Esophagus mucosa (tissue), 1 donor: ENCODE results near the gene DGKI. TPM values are rescaled to one million over a fixed set of nuclear protein-coding genes. Genes with fewer than 3 reads are reported as not detected.
"Not testable (repeated sequence)": the region's sequence is repeated elsewhere in the genome, so short reads cannot be mapped to it uniquely, and the experiment has no call there.

Source experiments
- ATAC-seq: fragments of 200-7000 bp; cut with Tn5 transposase; one replicate; pipeline ENCODE4 v1.9.1; 2020
- total RNA-seq: library from RNA; stranded (reverse); gene quantifications from one replicate; pipeline ENCODE4 v1.2.4, GENCODE V29; 2023
- donor health status: DM: yes; HTN: yes; CAD: no.

The DGKI gene
- total RNA-seq, 1 donor from 2014 or later: 0.20 TPM

DNA sequence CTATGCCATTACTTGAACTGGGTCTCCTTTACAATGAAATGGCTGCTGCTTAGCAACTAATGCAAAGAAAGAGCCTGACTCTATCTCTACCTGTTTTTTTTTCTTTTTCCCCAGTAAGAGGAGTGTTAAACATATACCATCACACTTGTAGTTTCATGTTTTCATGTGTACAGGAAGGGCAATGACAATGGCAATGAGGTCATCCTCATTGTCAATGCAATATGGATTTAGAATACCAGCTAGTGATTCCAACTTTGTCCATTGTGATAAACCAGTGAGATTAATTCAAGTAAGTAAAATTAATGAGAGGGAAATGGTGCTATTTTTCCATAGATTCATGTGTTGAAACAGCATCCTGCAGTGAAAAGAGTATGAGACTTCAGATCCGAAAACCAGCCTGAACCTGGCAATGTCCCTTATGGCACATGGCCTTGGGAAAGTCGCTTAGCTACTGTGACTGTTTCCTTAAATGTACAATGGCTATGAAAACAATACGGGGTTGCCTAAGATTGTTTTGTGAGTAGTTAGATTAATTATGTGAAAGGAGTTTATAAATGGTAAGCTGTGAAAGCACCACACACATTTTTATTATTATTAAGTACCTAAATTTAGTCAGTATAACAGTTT, 11.2 kb downstream of the DGKI start:
- no peak for ATAC-seq

DNA sequence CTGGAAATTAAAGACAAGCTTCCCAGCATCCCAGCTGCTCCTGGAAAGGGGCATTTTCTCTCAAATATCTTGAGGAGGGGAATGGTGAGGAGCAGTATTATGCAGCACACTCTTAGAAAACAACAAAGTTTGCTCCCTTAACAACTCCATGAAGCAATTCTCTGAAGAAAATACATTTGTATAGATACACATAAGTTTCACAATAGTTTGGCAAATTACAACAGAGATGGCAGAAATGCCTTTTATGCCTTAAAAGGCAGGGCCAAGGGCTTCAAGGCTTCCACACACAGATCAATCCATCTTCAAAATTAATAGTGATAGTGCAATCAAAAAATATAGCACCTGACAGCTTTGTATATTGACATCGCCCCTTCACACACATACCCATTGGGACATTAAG, 12.2 kb downstream of the DGKI start:
- no peak for ATAC-seq

- not testable (repeated sequence) for ATAC-seq
Measured at GRCh38 chr7:137832990-137833389, 13.8 kb downstream of the DGKI start.

GRCh38 chr7:137832382-137832781, 14.4 kb downstream of the DGKI start:
- no peak for ATAC-seq

GRCh38 chr7:137831555-137831954, 15.2 kb downstream of the DGKI start:
- ATAC-seq: not testable (repeated sequence)

DNA sequence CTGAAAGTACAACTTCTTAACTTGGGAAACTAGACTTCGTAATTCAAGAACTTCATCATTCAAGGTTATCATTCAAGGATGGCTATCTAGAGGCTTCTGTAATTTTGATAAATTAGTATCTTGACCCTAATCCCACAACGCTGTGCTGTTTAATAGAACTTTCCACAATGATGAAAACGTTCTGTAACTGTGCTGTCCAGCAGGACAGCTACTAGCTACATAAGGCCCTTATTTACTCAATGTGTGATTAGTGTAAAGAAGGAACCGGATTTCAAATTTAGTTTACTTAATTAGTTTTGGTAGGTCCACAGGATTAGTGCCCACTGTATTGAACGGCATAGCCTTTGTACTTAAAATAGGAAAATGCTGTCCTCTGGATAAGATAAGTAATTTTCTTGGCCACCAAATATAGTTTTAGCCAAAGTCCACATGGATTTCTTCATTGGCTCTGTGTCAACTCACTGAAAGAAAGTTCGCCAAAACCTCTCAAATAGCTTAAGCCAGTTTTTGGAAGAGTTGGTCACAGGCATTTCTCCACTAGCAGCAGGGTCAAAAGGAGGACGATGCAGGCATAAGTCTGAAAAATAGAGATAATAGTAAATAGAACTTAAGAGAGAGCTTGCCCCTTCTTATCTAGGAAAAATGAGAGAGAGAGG, 17.3 kb downstream of the DGKI start:
- no peak for ATAC-seq

- ATAC-seq: no peak
Measured at GRCh38 chr7:137828456-137828855, 18.3 kb downstream of the DGKI start.

DNA sequence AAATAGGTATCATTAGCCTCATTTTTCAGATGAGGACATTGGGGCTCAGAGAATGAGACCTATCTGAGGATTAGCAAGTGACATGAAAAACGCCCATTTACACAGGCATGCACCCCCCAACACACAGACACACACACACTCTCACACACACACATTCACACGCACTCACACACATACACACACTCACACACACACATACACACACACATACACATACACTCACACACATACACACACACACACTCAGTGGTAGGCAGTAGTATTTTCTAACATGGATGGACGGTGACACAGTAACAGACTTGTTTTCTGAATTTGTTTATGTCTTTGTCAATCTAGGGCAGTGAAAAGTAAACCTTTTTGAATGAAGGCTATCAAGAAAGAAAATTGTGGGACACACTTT, 21.3 kb downstream of the DGKI start:
- ATAC-seq: no peak

- ATAC-seq: no peak
Measured at GRCh38 chr7:137820677-137821420, 25.9 kb downstream of the DGKI start.

- ATAC-seq: no peak
Measured at GRCh38 chr7:137820156-137820555, 26.6 kb downstream of the DGKI start.

- no peak for ATAC-seq
Measured at GRCh38 chr7:137818036-137818435, 28.7 kb downstream of the DGKI start.

GRCh38 chr7:137816696-137817320, 30.0 kb downstream of the DGKI start:
- no peak for ATAC-seq

DNA sequence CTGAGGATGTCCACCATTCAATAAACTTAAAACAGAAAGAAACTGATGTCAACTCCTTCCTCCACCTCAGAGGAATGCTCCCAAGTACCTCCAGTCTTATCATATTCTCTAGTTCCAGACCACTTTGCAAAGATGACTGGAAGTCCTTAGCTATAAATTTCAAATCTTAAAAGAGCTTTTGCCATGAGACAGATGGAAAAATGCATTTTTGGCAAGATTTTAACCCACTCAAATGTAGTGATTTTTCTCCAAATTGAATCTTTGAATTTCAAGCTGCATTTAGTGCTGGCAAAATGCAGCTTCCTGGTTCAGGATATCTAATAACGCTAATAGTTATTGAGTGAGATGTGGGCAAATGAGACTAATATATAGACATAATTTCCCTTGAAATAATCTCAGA, 33.2 kb downstream of the DGKI start:
- no peak for ATAC-seq

DNA sequence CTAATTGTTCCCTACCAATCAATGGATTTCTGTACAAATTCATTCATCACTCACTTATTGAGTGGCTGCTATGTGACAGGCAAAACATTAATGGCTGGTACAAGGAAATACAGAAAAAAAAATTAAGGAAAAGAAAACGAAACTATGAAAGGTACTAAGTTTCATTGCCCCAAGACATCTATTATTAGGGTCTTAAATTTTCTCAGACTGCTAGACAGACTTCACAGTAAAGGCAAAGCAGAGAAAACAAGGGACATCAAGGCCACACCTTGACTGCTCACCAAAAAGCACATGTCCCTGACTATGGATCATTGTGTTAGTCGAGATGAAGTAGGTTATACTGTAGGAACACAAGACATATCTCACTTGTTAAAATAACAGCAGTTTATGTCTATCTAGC, 36.5 kb downstream of the DGKI start:
- no peak for ATAC-seq

GRCh38 chr7:137804836-137805235, 41.9 kb downstream of the DGKI start:
- no peak for ATAC-seq

- no peak for ATAC-seq
Measured at GRCh38 chr7:137801491-137801890, 45.3 kb downstream of the DGKI start.

DNA sequence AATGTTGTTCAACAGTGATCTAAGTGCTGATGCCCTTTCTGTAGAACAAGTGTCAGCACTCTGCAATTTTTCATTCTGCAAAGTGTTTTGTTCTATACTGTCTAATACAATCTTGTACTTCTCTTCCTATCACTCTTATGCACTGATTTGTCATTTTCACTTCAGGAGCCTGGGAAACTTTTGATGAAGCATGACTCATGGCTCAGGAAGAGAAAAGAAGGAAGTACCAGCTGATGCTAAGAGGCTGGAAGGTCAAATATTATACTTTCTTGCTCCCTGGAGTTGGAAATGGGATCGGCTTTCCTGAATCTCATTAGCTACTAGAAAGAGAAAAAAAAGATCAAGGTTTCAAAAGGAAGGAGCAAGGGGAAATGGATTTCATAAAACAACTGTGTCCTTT, 45.8 kb downstream of the DGKI start:
- ATAC-seq: no peak

DNA sequence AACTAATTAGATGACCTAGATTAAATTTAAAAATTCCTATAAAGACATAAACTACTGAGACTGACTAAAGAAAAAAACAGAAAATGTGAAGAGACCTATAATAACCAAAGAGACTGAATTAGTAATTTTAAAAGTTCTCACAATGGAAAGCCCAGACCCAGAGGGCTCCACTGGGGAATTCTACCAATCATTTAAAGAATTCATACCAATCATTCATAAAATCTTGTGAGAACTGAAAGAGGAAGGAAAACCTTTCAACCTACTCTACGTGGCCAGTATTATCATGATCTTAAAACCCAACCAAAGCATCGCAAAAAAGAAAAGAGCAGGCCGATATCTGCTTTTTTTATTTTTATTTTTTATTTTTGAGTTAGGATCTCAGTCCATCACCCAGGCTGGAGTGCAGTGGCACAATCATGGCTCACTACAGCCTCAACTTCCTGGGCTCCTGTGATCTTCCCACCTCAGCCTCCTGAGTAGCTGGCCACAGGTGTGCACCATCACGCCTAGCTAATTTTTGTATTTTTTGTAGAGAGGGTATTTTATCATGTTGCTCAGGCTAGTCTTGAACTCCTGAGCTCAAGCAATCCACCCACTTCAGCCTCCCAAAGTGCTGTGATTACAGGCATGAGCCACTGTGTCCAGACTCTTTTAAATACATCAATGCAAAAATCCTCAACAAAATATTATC, 48.6 kb downstream of the DGKI start:
- ATAC-seq: no peak

DNA sequence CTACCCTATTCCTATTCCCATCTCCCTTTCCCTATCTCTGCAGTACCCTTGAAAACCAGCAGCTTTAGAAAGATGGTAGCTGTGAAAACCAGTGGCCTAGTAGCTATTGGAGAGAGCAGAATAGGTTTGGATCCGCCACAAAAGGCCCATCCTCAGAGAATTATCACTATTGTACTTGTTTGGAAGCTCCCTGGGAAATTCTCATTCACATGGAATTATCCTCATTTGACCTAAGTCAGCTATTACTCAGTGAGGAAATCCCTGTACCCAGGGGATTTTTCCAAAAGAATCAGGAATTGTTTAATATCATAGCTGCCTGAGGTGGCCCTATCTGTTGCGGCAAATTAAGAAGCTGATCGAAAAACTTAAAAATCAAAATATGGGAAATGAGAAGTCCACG, 51.6 kb downstream of the DGKI start:
- no peak for ATAC-seq

DNA sequence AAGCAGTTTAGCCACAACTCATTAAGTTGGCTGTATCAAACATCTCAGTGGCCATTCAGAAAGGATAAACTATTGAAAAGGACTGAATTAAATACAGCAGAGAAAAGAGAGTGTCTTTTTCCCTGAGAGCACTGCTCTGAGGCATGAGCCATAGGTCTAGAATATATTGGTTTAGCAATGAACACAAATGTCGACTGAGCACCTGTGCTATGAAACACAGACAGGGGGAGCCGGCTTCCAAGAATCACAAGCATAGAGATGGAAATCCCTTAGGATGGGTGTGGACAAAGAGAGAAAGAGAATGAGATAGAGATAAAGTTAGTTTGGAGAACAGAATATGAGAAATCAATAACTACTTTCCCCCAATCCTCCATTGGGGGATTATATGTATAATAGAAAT, 54.8 kb downstream of the DGKI start:
- no peak for ATAC-seq

DNA sequence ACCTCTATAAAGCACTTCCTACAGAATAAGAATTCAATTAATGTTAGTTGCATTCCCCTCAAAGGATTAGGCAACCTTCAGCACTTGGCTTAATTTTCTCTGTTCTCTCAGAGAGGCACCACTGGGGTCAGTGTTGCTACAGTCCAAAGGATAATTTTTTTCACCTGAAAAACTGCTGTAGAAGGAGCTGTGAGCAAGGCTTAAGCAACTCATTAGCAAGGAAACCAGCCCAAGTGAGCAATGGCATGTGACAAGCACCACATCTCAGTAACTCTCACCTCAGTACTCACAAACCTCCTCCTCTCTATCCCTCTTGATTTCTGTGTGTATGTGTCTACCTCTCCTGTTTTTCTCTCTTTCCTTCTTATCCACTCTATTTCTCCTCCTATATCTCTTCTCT, 55.9 kb downstream of the DGKI start:
- no peak for ATAC-seq

- no peak for ATAC-seq
Measured at GRCh38 chr7:137789215-137789882, 57.4 kb downstream of the DGKI start.
